IMR-90 (cell line): ENCODE measurements around the gene LMLN. TPM values are rescaled to one million over a fixed set of nuclear protein-coding genes. Genes with fewer than 3 reads are reported as not detected.

ENCODE experiments used
- ATAC-seq: fragments of 200-7000 bp; cut with Tn5 transposase; 2 replicates; pipeline ENCODE4 v1.9.1; 2020; ENCODE audit warnings: low read depth, mild to moderate bottlenecking, moderate library complexity
- BruUV-seq: library from RNA; stranded (reverse); fragments of 400-500 nt; replicated peaks from 2 replicates; lab custom pipeline; 2021; lab: Mats Ljungman, UMichigan
- CTCF ChIA-PET: fragments of 300-600 bp; formaldehyde crosslinking; extraction: SDS; loops from one replicate; lab custom pipeline; 2021; ENCODE audit warnings: antibody characterized with exemption; lab: Yijun Ruan, JAX
- POLR2A ChIA-PET: fragments of 300-600 bp; sonication (Branson Sonifier 250); formaldehyde crosslinking; loops from one replicate; lab custom pipeline; 2022; ENCODE audit warnings: antibody characterized with exemption; ENCODE audit not compliant: unreplicated experiment; lab: Charles Lee
- DNase-seq: peaks from one replicate; pipeline ENCODE4 v3.0.0; 2013
- H2AFZ ChIP-seq: replicated peaks from 2 replicates; pipeline ENCODE3; 2013; ENCODE audit warnings: low read length, mild to moderate bottlenecking; ENCODE audit not compliant: poor library complexity
- H2AK5ac ChIP-seq: 2 replicates; pipeline ENCODE4 v1.6.1; 2013; ENCODE audit warnings: low read depth, low read length, inconsistent platforms
- H2AK9ac ChIP-seq: replicated peaks from 2 replicates; pipeline ENCODE3; 2013; ENCODE audit warnings: mild to moderate bottlenecking, low read depth, low read length, moderate library complexity; ENCODE audit not compliant: poor library complexity
- H2BK120ac ChIP-seq: 2 replicates; pipeline ENCODE4 v1.6.1; 2013; ENCODE audit warnings: low read depth, low read length, inconsistent platforms
- H2BK15ac ChIP-seq: 3 replicates; pipeline ENCODE4 v1.6.1; 2013; ENCODE audit warnings: low read depth, low read length, inconsistent platforms
- H2BK20ac ChIP-seq: 2 replicates; pipeline ENCODE4 v1.6.1; 2013; ENCODE audit warnings: low read depth, mild to moderate bottlenecking, inconsistent platforms, low read length, moderate library complexity
- H2BK5ac ChIP-seq: 2 replicates; pipeline ENCODE4 v1.6.1; 2013; ENCODE audit warnings: mild to moderate bottlenecking, low read depth, low read length, inconsistent platforms; ENCODE audit not compliant: poor library complexity, severe bottlenecking
- H3K14ac ChIP-seq: replicated peaks from 2 replicates; pipeline ENCODE4 v1.6.1; 2013; ENCODE audit warnings: low read depth, low read length, inconsistent platforms
- H3K18ac ChIP-seq: 2 replicates; pipeline ENCODE4 v1.6.1; 2013; ENCODE audit warnings: low read depth, low read length, control low read depth
- H3K23ac ChIP-seq: 2 replicates; pipeline ENCODE4 v1.6.1; 2013; ENCODE audit warnings: low read depth, low read length, inconsistent platforms
- H3K27ac ChIP-seq: 2 replicates; pipeline ENCODE4 v1.5.1; 2013; ENCODE audit warnings: mild to moderate bottlenecking, control low read depth, low read length; ENCODE audit not compliant: insufficient read depth
- H3K27me3 ChIP-seq: 2 replicates; pipeline ENCODE4 v1.6.1; 2013; ENCODE audit warnings: low read length; ENCODE audit not compliant: control insufficient read depth, insufficient read depth
- H3K36me3 ChIP-seq: 2 replicates; pipeline ENCODE4 v1.6.1; 2013; ENCODE audit warnings: low read length, mixed read lengths; ENCODE audit not compliant: control insufficient read depth, insufficient read depth
- H3K4ac ChIP-seq: 2 replicates; pipeline ENCODE4 v1.6.1; 2013; ENCODE audit warnings: low read depth, low read length, inconsistent platforms
- H3K4me1 ChIP-seq: 2 replicates; pipeline ENCODE4 v1.6.1; 2013; ENCODE audit warnings: low read length, mixed read lengths; ENCODE audit not compliant: control insufficient read depth, insufficient read depth
- H3K4me2 ChIP-seq: 2 replicates; pipeline ENCODE4 v1.6.1; 2013; ENCODE audit warnings: low read depth, mild to moderate bottlenecking, control low read depth, low read length, moderate library complexity
- H3K4me3 ChIP-seq: 2 replicates; pipeline ENCODE4 v1.5.1; 2013; ENCODE audit warnings: low read depth, mild to moderate bottlenecking, control low read depth, low read length, moderate library complexity; ENCODE audit not compliant: insufficient read depth
- H3K56ac ChIP-seq: 2 replicates; pipeline ENCODE4 v1.6.1; 2013; ENCODE audit warnings: low read length, inconsistent platforms; ENCODE audit not compliant: insufficient read depth; ENCODE audit errors: extremely low read depth
- H3K79me1 ChIP-seq, 2 experiments: 2 replicates each; pipeline ENCODE4 v1.6.1; 2013; ENCODE audit warnings: low read length in 2 of 2, inconsistent platforms in 1 of 2, low read depth in 1 of 2
- H3K9ac ChIP-seq: 2 replicates; pipeline ENCODE4 v1.6.1; 2013; ENCODE audit warnings: low read depth, low read length, control low read depth
- H3K9me1 ChIP-seq: 2 replicates; pipeline ENCODE4 v1.6.1; 2013; ENCODE audit warnings: low read length, inconsistent platforms; ENCODE audit not compliant: insufficient read depth
- H3K9me3 ChIP-seq: 2 replicates; pipeline ENCODE4 v1.6.1; 2013; ENCODE audit warnings: low read length; ENCODE audit not compliant: control insufficient read depth, insufficient read depth
- H4K20me1 ChIP-seq: 2 replicates; pipeline ENCODE4 v1.6.1; 2013; ENCODE audit warnings: low read length, inconsistent platforms; ENCODE audit not compliant: insufficient read depth
- H4K5ac ChIP-seq: 2 replicates; pipeline ENCODE4 v1.6.1; 2013; ENCODE audit warnings: mild to moderate bottlenecking, low read depth, low read length, control low read depth
- H4K8ac ChIP-seq, 2 experiments: 2 replicates each; pipeline ENCODE4 v1.6.1; 2013; ENCODE audit warnings: low read depth in 2 of 2, low read length in 2 of 2, control low read depth in 1 of 2, inconsistent platforms in 1 of 2
- H4K91ac ChIP-seq: 2 replicates; pipeline ENCODE4 v1.6.1; 2013; ENCODE audit warnings: low read depth, low read length, inconsistent platforms; ENCODE audit not compliant: insufficient read depth
- BHLHE40 ChIP-seq: fragments of 150-350 bp; IDR thresholded peaks from 2 replicates; pipeline ENCODE4 v1.6.1; 2016; ENCODE audit warnings: mild to moderate bottlenecking, low read depth, low read length
- CEBPB ChIP-seq: IDR thresholded peaks from 2 replicates; pipeline ENCODE4 v1.6.1; 2012; ENCODE audit warnings: low read depth, low read length, improper control_type of control experiment
- CHD1 ChIP-seq: IDR thresholded peaks from 2 replicates; pipeline ENCODE4 v1.6.1; 2012; ENCODE audit warnings: low read depth, low read length, improper control_type of control experiment
- FOS ChIP-seq: fragments of 150-350 bp; IDR thresholded peaks from 2 replicates; pipeline ENCODE4 v1.6.1; 2016; ENCODE audit warnings: low read depth, low read length
- MAFK ChIP-seq: IDR thresholded peaks from 2 replicates; pipeline ENCODE4 v1.6.1; 2012; ENCODE audit warnings: low read depth, low read length, improper control_type of control experiment
- MAZ ChIP-seq: IDR thresholded peaks from 2 replicates; pipeline ENCODE4 v1.6.1; 2012; ENCODE audit warnings: low read depth, mild to moderate bottlenecking, low read length, improper control_type of control experiment, moderate library complexity, borderline replicate concordance
- MXI1 ChIP-seq: IDR thresholded peaks from 2 replicates; pipeline ENCODE4 v1.6.1; 2012; ENCODE audit warnings: low read depth, mild to moderate bottlenecking, low read length, moderate library complexity, borderline replicate concordance
- NFE2L2 ChIP-seq: fragments of 150-350 bp; IDR thresholded peaks from 2 replicates; pipeline ENCODE4 v1.6.1; 2016; ENCODE audit warnings: low read depth, mild to moderate bottlenecking, low read length
- POLR2A ChIP-seq: IDR thresholded peaks from 2 replicates; pipeline ENCODE4 v1.6.1; 2012; ENCODE audit warnings: mild to moderate bottlenecking, low read depth, low read length
- RAD21 ChIP-seq: IDR thresholded peaks from 2 replicates; pipeline ENCODE4 v1.6.1; 2012; ENCODE audit warnings: low read length, improper control_type of control experiment
- RCOR1 ChIP-seq: IDR thresholded peaks from 2 replicates; pipeline ENCODE4 v1.6.1; 2012; ENCODE audit warnings: mild to moderate bottlenecking, low read length, improper control_type of control experiment; ENCODE audit not compliant: insufficient replicate concordance
- RFX5 ChIP-seq: IDR thresholded peaks from 2 replicates; pipeline ENCODE4 v1.8.0; 2012; ENCODE audit warnings: low read depth, mild to moderate bottlenecking, low read length, moderate library complexity
- SMC3 ChIP-seq: fragments of 150-350 bp; IDR thresholded peaks from 2 replicates; pipeline ENCODE4 v1.6.1; 2016; ENCODE audit warnings: low read depth, mild to moderate bottlenecking, antibody characterized with exemption, low read length, moderate library complexity
- WGBS, 2 experiments: methylation state at CpG; one replicate each; pipeline versions ENCODE4 v1.1.5 to v1.1.7; 2013; ENCODE audit warnings: missing lambda C conversion rate in 2 of 2; ENCODE audit not compliant: insufficient read length in 1 of 2; ENCODE audit errors: extremely low coverage in 2 of 2; 5-methylcytosine and 5-hydroxymethylcytosine counted together
- dilution Hi-C: fragments of 300-500 bp; cut with HindIII; formaldehyde crosslinking; loops from one replicate; pipeline ENCODE4 v1.14.3; 2018; ENCODE audit warnings: low sequenced_read_pairs; ENCODE audit not compliant: unreplicated experiment
- in situ Hi-C: fragments of 300-500 bp; cut with MboI; formaldehyde crosslinking; loops from 3 replicates; pipeline ENCODE4 v1.14.3; 2019; ENCODE audit warnings: low sequenced_read_pairs, inconsistent platforms, mixed read lengths
- intact Hi-C: fragments of 100-400 bp; cut with micrococcal nuclease; formaldehyde crosslinking; loops from 2 replicates; pipeline ENCODE4 v1.10.0; 2022
- polyA plus RNA-seq, 3 experiments: library from polyadenylated mRNA; depleted of rRNA; stranded (reverse); fragments of >200 nt; gene quantifications; 2 replicates each; pipeline ENCODE4 v1.2.3, GENCODE V29; 2012; ENCODE audit warnings: low replicate concordance in 1 of 3
- total RNA-seq: library from RNA; depleted of rRNA; stranded (reverse); fragments of >200 nt; gene quantifications from 2 replicates; pipeline ENCODE4 v1.2.3, GENCODE V29; 2012
- TF ChIP-seq, protein P1 (sequence below): fragments of 150-350 bp; IDR thresholded peaks from 2 replicates; pipeline ENCODE4 v1.6.1; 2017; ENCODE audit warnings: mild to moderate bottlenecking, antibody characterized with exemption, low read length, low read depth
- TF ChIP-seq, protein P2 (sequence below): conservative IDR thresholded peaks from 2 replicates; pipeline ENCODE4 v1.5.1; 2012; ENCODE audit warnings: mild to moderate bottlenecking, low read depth, low read length, improper control_type of control experiment
- TF ChIP-seq, protein P3 (sequence below): fragments of 150-350 bp; IDR thresholded peaks from 2 replicates; pipeline ENCODE4 v1.6.1; 2016; ENCODE audit warnings: low read depth, mild to moderate bottlenecking, low read length, moderate library complexity, borderline replicate concordance

LMLN gene
- total and polyA plus RNA-seq, 2 of the 4 experiments (the other 2 are of a cell fraction): 3.3 to 3.9 TPM

DNA sequence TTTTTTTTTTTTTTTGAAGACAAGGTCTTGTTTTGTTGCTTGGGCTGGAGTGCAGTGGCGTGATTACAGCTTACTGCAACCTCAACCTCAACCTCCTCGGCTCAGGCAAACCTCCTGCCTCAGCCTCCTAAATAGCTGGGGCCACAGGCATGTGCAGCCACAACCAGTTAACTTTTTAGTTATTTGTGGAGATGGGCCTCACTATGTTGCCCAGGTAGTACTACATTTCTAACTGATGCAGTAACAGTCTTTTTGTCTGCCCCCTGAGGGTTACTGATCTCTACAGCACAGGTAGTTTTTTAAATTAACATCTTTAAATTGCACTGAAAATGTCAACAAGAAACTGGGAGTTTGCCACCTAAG, 3.4 kb upstream of the LMLN start:
- H4K20me1 ChIP-seq: peaks cover 37% of the 10 kb centered on the region

More for the DNA sequence above, 3.4 kb upstream of the LMLN start:
- Histone ChIP-seq H3K23ac (no peak overlapping the region), H2AK9ac (no peak overlapping the region), H3K4me1 (0 out of 2 replicates have a peak, but pooled peaks cover 3% of the 10 kb centered on the region), H2BK15ac (no peak overlapping the region), H3K56ac (no peak overlapping the region), H3K4me2 (no peak overlapping the region), H3K4me3 (no peak overlapping the region), H3K36me3 (peaks cover 32% of the 10 kb centered on the region), H2BK5ac (no peak overlapping the region), H3K27ac (no peak overlapping the region), H4K8ac (no peak overlapping the region), H2AK5ac (no peak overlapping the region), H3K14ac (no peak overlapping the region), H2BK20ac (no peak overlapping the region), H3K9me3 (no peaks in the 10 kb centered on the region), H4K5ac (no peak overlapping the region), H4K91ac (no peak overlapping the region), H3K27me3 (no peaks in the 10 kb centered on the region), H3K4ac (no peak overlapping the region), H3K18ac (no peak overlapping the region), H2AFZ (no peak overlapping the region), H3K9ac (no peak overlapping the region), H2BK120ac (no peak overlapping the region), H3K79me1 (peaks cover 20 to 56% of the 10 kb centered on the region in 2 experiments), H3K9me1 (0 out of 2 replicates have a peak, but pooled peaks cover 3% of the 10 kb centered on the region)
- ChIA-PET CTCF (interaction anchor here (0.7 kb wide), 1 partner anchor 14 kb away, joined by 3 read pairs; no protein-coding TSS in a partner anchor), POLR2A (no interaction called here)
- dilution Hi-C loops: no loop called here
- in situ Hi-C loops: no loop called here
- DNase-seq (no peak), ATAC-seq (no peak)
- intact Hi-C loops: no loop called here
- no TSS peak for BruUV-seq
- no peak for TF ChIP-seq BHLHE40
- TF ChIP-seq CHD1: no peak
- TF ChIP-seq RFX5: no peak
- TF ChIP-seq, protein P1, sequence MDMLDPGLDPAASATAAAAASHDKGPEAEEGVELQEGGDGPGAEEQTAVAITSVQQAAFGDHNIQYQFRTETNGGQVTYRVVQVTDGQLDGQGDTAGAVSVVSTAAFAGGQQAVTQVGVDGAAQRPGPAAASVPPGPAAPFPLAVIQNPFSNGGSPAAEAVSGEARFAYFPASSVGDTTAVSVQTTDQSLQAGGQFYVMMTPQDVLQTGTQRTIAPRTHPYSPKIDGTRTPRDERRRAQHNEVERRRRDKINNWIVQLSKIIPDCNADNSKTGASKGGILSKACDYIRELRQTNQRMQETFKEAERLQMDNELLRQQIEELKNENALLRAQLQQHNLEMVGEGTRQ: no peak
- TF ChIP-seq, protein P2, sequence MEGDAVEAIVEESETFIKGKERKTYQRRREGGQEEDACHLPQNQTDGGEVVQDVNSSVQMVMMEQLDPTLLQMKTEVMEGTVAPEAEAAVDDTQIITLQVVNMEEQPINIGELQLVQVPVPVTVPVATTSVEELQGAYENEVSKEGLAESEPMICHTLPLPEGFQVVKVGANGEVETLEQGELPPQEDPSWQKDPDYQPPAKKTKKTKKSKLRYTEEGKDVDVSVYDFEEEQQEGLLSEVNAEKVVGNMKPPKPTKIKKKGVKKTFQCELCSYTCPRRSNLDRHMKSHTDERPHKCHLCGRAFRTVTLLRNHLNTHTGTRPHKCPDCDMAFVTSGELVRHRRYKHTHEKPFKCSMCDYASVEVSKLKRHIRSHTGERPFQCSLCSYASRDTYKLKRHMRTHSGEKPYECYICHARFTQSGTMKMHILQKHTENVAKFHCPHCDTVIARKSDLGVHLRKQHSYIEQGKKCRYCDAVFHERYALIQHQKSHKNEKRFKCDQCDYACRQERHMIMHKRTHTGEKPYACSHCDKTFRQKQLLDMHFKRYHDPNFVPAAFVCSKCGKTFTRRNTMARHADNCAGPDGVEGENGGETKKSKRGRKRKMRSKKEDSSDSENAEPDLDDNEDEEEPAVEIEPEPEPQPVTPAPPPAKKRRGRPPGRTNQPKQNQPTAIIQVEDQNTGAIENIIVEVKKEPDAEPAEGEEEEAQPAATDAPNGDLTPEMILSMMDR: no peak
- TF ChIP-seq CEBPB: no peak
- TF ChIP-seq MAFK: no peak
- TF ChIP-seq, protein P3, sequence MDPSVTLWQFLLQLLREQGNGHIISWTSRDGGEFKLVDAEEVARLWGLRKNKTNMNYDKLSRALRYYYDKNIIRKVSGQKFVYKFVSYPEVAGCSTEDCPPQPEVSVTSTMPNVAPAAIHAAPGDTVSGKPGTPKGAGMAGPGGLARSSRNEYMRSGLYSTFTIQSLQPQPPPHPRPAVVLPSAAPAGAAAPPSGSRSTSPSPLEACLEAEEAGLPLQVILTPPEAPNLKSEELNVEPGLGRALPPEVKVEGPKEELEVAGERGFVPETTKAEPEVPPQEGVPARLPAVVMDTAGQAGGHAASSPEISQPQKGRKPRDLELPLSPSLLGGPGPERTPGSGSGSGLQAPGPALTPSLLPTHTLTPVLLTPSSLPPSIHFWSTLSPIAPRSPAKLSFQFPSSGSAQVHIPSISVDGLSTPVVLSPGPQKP: no peak
- no peak for TF ChIP-seq NFE2L2
- TF ChIP-seq MAZ: no peak
- TF ChIP-seq FOS: no peak
- TF ChIP-seq MXI1: no peak
- no peak for TF ChIP-seq RCOR1
- no peak for TF ChIP-seq POLR2A
- TF ChIP-seq RAD21: no peak
- no peak for TF ChIP-seq SMC3
- no CpG with 5 or more reads among the region's 2 CpGs for WGBS, 2 experiments
